MCF 10A (cell line): ENCODE measurements around the gene ARMCX1. TPM values are rescaled to one million over a fixed set of nuclear protein-coding genes. Genes with fewer than 3 reads are reported as not detected.

Experiments
- BruUV-seq: library from RNA; stranded (reverse); fragments of 400-500 nt; replicated peaks from 2 replicates; lab custom pipeline; 2021; lab: Mats Ljungman, UMichigan
- CTCF ChIA-PET: fragments of 300-600 bp; sonication (Branson Sonifier 250); formaldehyde crosslinking; extraction: SDS; loops from one replicate; lab custom pipeline; 2021; ENCODE audit warnings: antibody characterized with exemption, inconsistent platforms; lab: Yijun Ruan, JAX
- POLR2A ChIA-PET: fragments of 300-600, 350-650 bp; sonication (Branson Sonifier 250); formaldehyde crosslinking; extraction: SDS; loops from one replicate; lab custom pipeline; 2020; ENCODE audit warnings: antibody characterized with exemption, inconsistent platforms; lab: Yijun Ruan, JAX
- DNase-seq: peaks from one replicate; pipeline ENCODE4 v3.0.0-alpha.2; 2018; ENCODE audit not compliant: unreplicated experiment
- H3K27ac Mint-ChIP-seq: one replicate; pipeline ENCODE4 v1.8.0; 2022; ENCODE audit warnings: mild to moderate bottlenecking, low read depth, mixed read lengths; ENCODE audit not compliant: unreplicated experiment
- H3K27me3 Mint-ChIP-seq: one replicate; pipeline ENCODE4 v1.8.0; 2022; ENCODE audit warnings: mixed read lengths; ENCODE audit not compliant: insufficient read depth, unreplicated experiment
- H3K36me3 Mint-ChIP-seq: one replicate; pipeline ENCODE4 v1.8.0; 2022; ENCODE audit warnings: mild to moderate bottlenecking, moderate library complexity, mixed read lengths; ENCODE audit not compliant: insufficient read depth, unreplicated experiment
- H3K4me1 Mint-ChIP-seq: one replicate; pipeline ENCODE4 v1.8.0; 2022; ENCODE audit warnings: mixed read lengths; ENCODE audit not compliant: insufficient read depth, unreplicated experiment
- H3K4me3 Mint-ChIP-seq: one replicate; pipeline ENCODE4 v1.8.0; 2022; ENCODE audit warnings: mild to moderate bottlenecking, moderate library complexity, mixed read lengths; ENCODE audit not compliant: unreplicated experiment
- H3K9me3 Mint-ChIP-seq: one replicate; pipeline ENCODE4 v1.8.0; 2022; ENCODE audit warnings: mixed read lengths; ENCODE audit not compliant: unreplicated experiment
- CTCF ChIP-seq: fragments of 200-600 bp; IDR thresholded peaks from one replicate; pipeline ENCODE4 v1.8.0; 2022; ENCODE audit warnings: antibody characterized with exemption, mild to moderate bottlenecking; ENCODE audit not compliant: unreplicated experiment
- intact Hi-C: fragments of 100-400 bp; cut with micrococcal nuclease; formaldehyde crosslinking; loops from 2 replicates; pipeline ENCODE4 v1.14.1; 2022
- total RNA-seq: library from RNA; stranded (reverse); gene quantifications from 2 replicates; pipeline ENCODE4 v1.2.3, GENCODE V29; 2022

Gene ARMCX1
- total RNA-seq, 1 experiment from 2014 or later = not detected

GRCh38 chrX:101602077-101602476 lies 51.7 kb downstream of the ARMCX1 start:
- Mint-ChIP-seq H3K4me3 (no peak overlapping the region), H3K9me3 (no peaks in the 10 kb centered on the region), H3K36me3 (no peaks in the 10 kb centered on the region), H3K27me3 (peaks cover 59% of the 10 kb centered on the region), H3K27ac (no peak overlapping the region), H3K4me1 (no peaks in the 10 kb centered on the region)
- intact Hi-C loops = no loop called here
- ChIA-PET POLR2A (no interaction called here), CTCF (no interaction called here)
- DNase-seq = no peak
- no TSS peak for BruUV-seq
- TF ChIP-seq CTCF = no peak

Other genes with a start within 250 kb of the ARMCX1 start
- 14.9 and 17.2 TPM in 2 replicates for gene TIMM8A, start 201.8 kb upstream of the ARMCX1 start, total RNA-seq
- gene BTK, start 164.4 kb upstream of the ARMCX1 start, total RNA-seq = not detected in 2 replicates
- 445 and 482 TPM in 2 replicates for gene RPL36A, start 159.5 kb upstream of the ARMCX1 start, total RNA-seq
- gene GLA, start 142.6 kb upstream of the ARMCX1 start, total RNA-seq = 11.7 and 13.3 TPM in 2 replicates
- gene HNRNPH2, start 142.3 kb upstream of the ARMCX1 start, total RNA-seq = 35.5 and 44.2 TPM in 2 replicates
- not detected in 2 replicates for gene ARMCX4, start 65.1 kb upstream of the ARMCX1 start, total RNA-seq
- gene ARMCX6, start 67.5 kb downstream of the ARMCX1 start, total RNA-seq = not detected in 2 replicates
- gene ARMCX3, start 72.6 kb downstream of the ARMCX1 start, total RNA-seq = 1.4 and 1.8 TPM in 2 replicates
- not detected in 2 replicates for gene ARMCX2, start 109.3 kb downstream of the ARMCX1 start, total RNA-seq